Tibial nerve (tissue), 4 donors: ENCODE results near the gene MCF2L.

Source experiments
- CTCF ChIP-seq, 5 experiments: fragments of 200-600 bp in 3 of 5; fragments of 450-650 bp in 2 of 5; sonication (generic) in 3 of 5; IDR thresholded peaks; one replicate each; pipeline ENCODE4 v1.5.1; 2016 to 2019; ENCODE audit warnings: antibody characterized with exemption in 5 of 5, mild to moderate bottlenecking in 3 of 5, moderate library complexity in 2 of 5
- EP300 ChIP-seq, 2 donors: sonication (generic); formaldehyde crosslinking; IDR thresholded peaks; one replicate each; pipeline ENCODE4 v1.6.1; 2017; ENCODE audit warnings: antibody characterized with exemption in 2 of 2, mild to moderate bottlenecking in 1 of 2
- POLR2A ChIP-seq, 2 donors: fragments of 450-650 bp; IDR thresholded peaks; one replicate each; pipeline ENCODE4 v1.6.1; 2017; ENCODE audit warnings: antibody characterized with exemption in 2 of 2, mild to moderate bottlenecking in 2 of 2, moderate library complexity in 2 of 2

GRCh38 chr13:113113846-113114271 is 144.8 kb downstream of the MCF2L start:
- no peak for TF ChIP-seq CTCF (IDR thresholded peaks at IDR 0.05)
- TF ChIP-seq POLR2A (IDR thresholded peaks at IDR 0.05) = no peak
- TF ChIP-seq EP300 (IDR thresholded peaks at IDR 0.05) = no peak
